Esophagus (tissue), 2 donors: ENCODE measurements around the gene KATNBL1. TPM values are rescaled to one million over a fixed set of nuclear protein-coding genes. Genes with fewer than 3 reads are reported as not detected.
A peak's percentile ranks its signal among the peaks of the same experiment; 100 is the strongest.

Experiments
- H3K27ac ChIP-seq, 2 donors: one replicate each; pipeline ENCODE4 v1.5.1; 2013; ENCODE audit warnings: low read depth in 2 of 2, mild to moderate bottlenecking in 2 of 2, inconsistent platforms in 1 of 2, low read length in 1 of 2, moderate library complexity in 1 of 2
- H3K27me3 ChIP-seq, 2 donors: one replicate each; pipeline ENCODE4 v1.6.1; 2013; ENCODE audit warnings: low read length in 2 of 2, control low read depth in 1 of 2, mild to moderate bottlenecking in 1 of 2; ENCODE audit not compliant: insufficient read depth in 2 of 2, control insufficient read depth in 1 of 2
- H3K36me3 ChIP-seq, 2 donors: one replicate each; pipeline ENCODE4 v1.6.1; 2013; ENCODE audit warnings: low read length in 1 of 2; ENCODE audit not compliant: control insufficient read depth in 2 of 2, insufficient read depth in 2 of 2
- H3K4me1 ChIP-seq, 2 donors: one replicate each; pipeline ENCODE4 v1.6.1; 2013; ENCODE audit warnings: low read length in 1 of 2; ENCODE audit not compliant: control insufficient read depth in 2 of 2, insufficient read depth in 2 of 2
- H3K4me3 ChIP-seq, 2 donors: one replicate each; pipeline ENCODE4 v1.5.1; 2013; ENCODE audit warnings: low read length in 2 of 2, mild to moderate bottlenecking in 2 of 2, low read depth in 1 of 2, moderate library complexity in 1 of 2
- H3K9me3 ChIP-seq, 2 donors: one replicate each; pipeline ENCODE4 v1.6.1; 2013; ENCODE audit warnings: mild to moderate bottlenecking in 2 of 2, low read depth in 1 of 2, low read length in 1 of 2, moderate library complexity in 1 of 2; ENCODE audit not compliant: control insufficient read depth in 2 of 2, insufficient read depth in 1 of 2
- WGBS, 2 donors: extraction: QIAGEN DNeasy Blood & Tissue Kit; methylation state at CpG; one replicate each; pipeline ENCODE4 v1.1.7; 2013; 5-methylcytosine and 5-hydroxymethylcytosine counted together
- polyA plus RNA-seq, 2 donors: library from polyadenylated mRNA; stranded (reverse); fragments of 200-250 nt; gene quantifications; one replicate each; pipeline ENCODE4 v1.2.3, GENCODE V29; 2013
- donor health status: healthy with polysubstance abuse.
- donor health status: Bipolar disorder and iron deficiency.

The KATNBL1 gene
- polyA plus RNA-seq, 2 donors: 35.4 to 64.3 TPM

- no peak overlapping the region for H3K4me3 ChIP-seq
- peak overlapping the region; percentile 10 to 78 for H3K27ac ChIP-seq
- no peaks in the 10 kb centered on the region for H3K4me1 ChIP-seq
- H3K9me3 ChIP-seq: no peaks in the 10 kb centered on the region
- WGBS, 2 donors: 80 to 83% methylated on average over 3 of the region's 3 CpGs
- peaks cover 6 to 12% of the 10 kb centered on the region in 2 donors for H3K36me3 ChIP-seq
- no peaks in the 10 kb centered on the region for H3K27me3 ChIP-seq
Measured at GRCh38 chr15:34240537-34240936, 30.6 kb upstream of the KATNBL1 start.

GRCh38 chr15:34239151-34239808 is 29.4 kb upstream of the KATNBL1 start:
- Histone ChIP-seq H3K27me3 (no peaks in the 10 kb centered on the region), H3K4me3 (no peak overlapping the region), H3K36me3 (peaks cover 3 to 11% of the 10 kb centered on the region in 2 donors), H3K4me1 (no peaks in the 10 kb centered on the region), H3K9me3 (no peaks in the 10 kb centered on the region), H3K27ac (peak overlapping the region; percentile 65 to 89)
- WGBS, 2 donors: 66 to 70% methylated on average over 4 of the region's 4 CpGs

GRCh38 chr15:34233614-34234013 is 23.7 kb upstream of the KATNBL1 start:
- peaks cover 0 to 9% of the 10 kb centered on the region in 2 donors for H3K36me3 ChIP-seq

GRCh38 chr15:34223904-34224596 is 14.2 kb upstream of the KATNBL1 start:
- Histone ChIP-seq H3K4me1 (peaks cover 0 to 4% of the 10 kb centered on the region in 2 donors), H3K36me3 (peaks cover 0 to 6% of the 10 kb centered on the region in 2 donors), H3K27ac (peak overlapping the region; percentile 88 to 92), H3K4me3 (peak overlapping the region; percentile 89), H3K9me3 (no peaks in the 10 kb centered on the region), H3K27me3 (no peaks in the 10 kb centered on the region)
- WGBS, 2 donors: 38 to 50% methylated on average over 24 of the region's 24 CpGs

More at GRCh38 chr15:34233614-34234013, 23.7 kb upstream of the KATNBL1 start:
- no peaks in the 10 kb centered on the region for H3K4me1 ChIP-seq
- no peak overlapping the region for H3K4me3 ChIP-seq
- no peaks in the 10 kb centered on the region for H3K9me3 ChIP-seq
- peak overlapping the region; percentile 40 to 42 for H3K27ac ChIP-seq
- WGBS, 2 donors: 72 to 76% methylated on average over 6 of the region's 6 CpGs
- no peaks in the 10 kb centered on the region for H3K27me3 ChIP-seq

GRCh38 chr15:34217587-34218225 is 7.8 kb upstream of the KATNBL1 start:
- H3K4me1 ChIP-seq: no peaks in the 10 kb centered on the region
- no peak overlapping the region for H3K27ac ChIP-seq
- H3K4me3 ChIP-seq: no peak overlapping the region
- no peaks in the 10 kb centered on the region for H3K36me3 ChIP-seq
- H3K9me3 ChIP-seq: no peaks in the 10 kb centered on the region
- no peaks in the 10 kb centered on the region for H3K27me3 ChIP-seq
- WGBS, 2 donors: 82 to 83% methylated on average over 7 of the region's 7 CpGs

GRCh38 chr15:34216527-34217270 is 6.8 kb upstream of the KATNBL1 start:
- H3K4me3 ChIP-seq: no peak overlapping the region
- H3K9me3 ChIP-seq: no peaks in the 10 kb centered on the region
- H3K4me1 ChIP-seq: no peaks in the 10 kb centered on the region
- no peaks in the 10 kb centered on the region for H3K36me3 ChIP-seq
- no peak overlapping the region for H3K27ac ChIP-seq
- no peaks in the 10 kb centered on the region for H3K27me3 ChIP-seq

GRCh38 chr15:34214135-34214534 is 4.2 kb upstream of the KATNBL1 start:
- Histone ChIP-seq H3K27ac (no peak overlapping the region), H3K9me3 (no peaks in the 10 kb centered on the region), H3K27me3 (no peaks in the 10 kb centered on the region), H3K4me3 (no peak overlapping the region), H3K4me1 (no peaks in the 10 kb centered on the region), H3K36me3 (no peaks in the 10 kb centered on the region)
- 64 to 68% methylated on average over 3 of the region's 3 CpGs for WGBS, 2 donors

- Histone ChIP-seq H3K4me1 (no peaks in the 10 kb centered on the region), H3K36me3 (no peaks in the 10 kb centered on the region), H3K4me3 (no peak overlapping the region), H3K9me3 (no peaks in the 10 kb centered on the region), H3K27me3 (no peaks in the 10 kb centered on the region), H3K27ac (no peak overlapping the region)
- 32 to 43% methylated on average over 4 of the region's 4 CpGs for WGBS, 2 donors
Measured at GRCh38 chr15:34213690-34214089, 3.8 kb upstream of the KATNBL1 start.

GRCh38 chr15:34206011-34206410 is 3.9 kb downstream of the KATNBL1 start:
- Histone ChIP-seq H3K4me1 (no peaks in the 10 kb centered on the region), H3K27ac (no peak overlapping the region), H3K9me3 (no peaks in the 10 kb centered on the region), H3K4me3 (no peak overlapping the region), H3K27me3 (no peaks in the 10 kb centered on the region), H3K36me3 (no peaks in the 10 kb centered on the region)
- WGBS, 2 donors: 84 to 89% methylated on average over 4 of the region's 4 CpGs
